Colonic mucosa (tissue), 4 donors: ENCODE results near the gene CSNK2B. TPM values are rescaled to one million over a fixed set of nuclear protein-coding genes. Genes with fewer than 3 reads are reported as not detected.

Experiments used
- DNase-seq: peaks from one replicate; pipeline ENCODE4 v3.0.0-alpha.2; 2020
- H3K27ac ChIP-seq: fragments of 200-600 bp; one replicate; pipeline ENCODE4 v1.8.0; 2021
- H3K27me3 ChIP-seq: fragments of 200-600 bp; one replicate; pipeline ENCODE4 v1.8.0; 2021
- H3K36me3 ChIP-seq: fragments of 200-600 bp; one replicate; pipeline ENCODE4 v1.8.0; 2021
- H3K4me1 ChIP-seq: fragments of 200-600 bp; one replicate; pipeline ENCODE4 v1.8.0; 2021; ENCODE audit warnings: mild to moderate bottlenecking
- H3K4me3 ChIP-seq: fragments of 200-600 bp; one replicate; pipeline ENCODE4 v1.8.0; 2021
- H3K9ac ChIP-seq, 2 donors: one replicate each; pipeline ENCODE4 v1.7.0; 2013; ENCODE audit warnings: control low read depth in 2 of 2, low read depth in 2 of 2, low read length in 2 of 2
- H3K9me3 ChIP-seq: fragments of 200-600 bp; one replicate; pipeline ENCODE4 v1.8.0; 2021
- CTCF ChIP-seq: fragments of 200-600 bp; IDR thresholded peaks from one replicate; pipeline ENCODE4 v1.8.0; 2022; ENCODE audit warnings: antibody characterized with exemption, mild to moderate bottlenecking
- intact Hi-C: fragments of 100-400 bp; cut with DNase I; formaldehyde crosslinking; loops from one replicate; pipeline ENCODE4 v1.14.1; 2022
- total RNA-seq, 2 donors: library from RNA; stranded (reverse); fragmentation: NEBNext Ultra II Directional in 1 of 2; extraction: Animal tissue kit (Norgen Biotek cat#: 25700) in 1 of 2; gene quantifications; one replicate each; pipeline ENCODE4 v1.2.1, GENCODE V29; 2021
- donor health status: healthy.
- donor health status: DM: no; HTN: no; CAD: no.
- donor health status: DM: no; HTN: no; CAD: no.

The CSNK2B gene
- total RNA-seq, 2 donors from 2014 or later, result 140 to 152 TPM

DNA sequence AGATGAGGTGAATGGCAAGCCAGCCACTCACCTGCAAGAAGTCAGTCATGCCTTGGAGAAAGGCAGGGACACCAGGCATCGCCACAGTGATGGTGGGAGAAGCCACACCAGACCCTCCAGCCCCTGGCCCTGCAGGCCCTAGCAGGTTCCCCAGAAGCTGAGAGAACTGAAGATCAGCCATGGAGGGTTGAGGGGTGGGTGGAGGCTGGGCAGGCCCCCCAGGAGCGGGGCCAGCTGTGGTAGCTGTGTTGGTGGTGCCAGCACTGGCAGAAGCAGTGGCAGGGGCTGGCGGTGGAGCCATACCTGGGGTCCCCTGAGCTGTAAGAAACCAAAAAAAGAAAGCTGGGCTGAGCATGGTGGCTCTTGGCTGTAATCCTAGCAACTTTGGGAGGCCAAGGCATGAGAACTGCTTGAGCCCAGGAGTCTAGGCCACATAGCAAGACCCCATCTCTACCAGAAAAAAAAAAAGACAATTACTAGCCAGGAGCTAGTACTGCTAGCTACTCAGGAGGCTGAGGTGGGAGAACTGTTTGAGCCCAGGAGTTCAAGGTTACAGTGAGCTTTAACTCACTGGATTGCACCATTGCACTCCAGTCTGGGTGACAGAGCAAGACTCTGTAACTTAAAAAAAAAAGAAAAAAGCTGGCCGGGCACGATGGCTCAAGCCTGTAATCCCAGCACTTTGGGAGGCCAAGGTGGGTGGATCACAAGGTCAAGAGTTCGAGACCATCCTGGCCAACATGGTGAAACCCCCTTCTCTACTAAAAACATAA lies 22.9 kb upstream of the CSNK2B start:
- DNase-seq, result no peak
- H3K9me3 ChIP-seq, result no peaks in the 10 kb centered on the region
- H3K27ac ChIP-seq, result no peak overlapping the region
- intact Hi-C loops, result no loop called here
- no peaks in the 10 kb centered on the region for H3K4me1 ChIP-seq
- H3K9ac ChIP-seq, result no peak overlapping the region
- no peak overlapping the region for H3K4me3 ChIP-seq
- no peaks in the 10 kb centered on the region for H3K27me3 ChIP-seq
- H3K36me3 ChIP-seq, result peaks cover 33% of the 10 kb centered on the region
- no peak for TF ChIP-seq CTCF

DNA sequence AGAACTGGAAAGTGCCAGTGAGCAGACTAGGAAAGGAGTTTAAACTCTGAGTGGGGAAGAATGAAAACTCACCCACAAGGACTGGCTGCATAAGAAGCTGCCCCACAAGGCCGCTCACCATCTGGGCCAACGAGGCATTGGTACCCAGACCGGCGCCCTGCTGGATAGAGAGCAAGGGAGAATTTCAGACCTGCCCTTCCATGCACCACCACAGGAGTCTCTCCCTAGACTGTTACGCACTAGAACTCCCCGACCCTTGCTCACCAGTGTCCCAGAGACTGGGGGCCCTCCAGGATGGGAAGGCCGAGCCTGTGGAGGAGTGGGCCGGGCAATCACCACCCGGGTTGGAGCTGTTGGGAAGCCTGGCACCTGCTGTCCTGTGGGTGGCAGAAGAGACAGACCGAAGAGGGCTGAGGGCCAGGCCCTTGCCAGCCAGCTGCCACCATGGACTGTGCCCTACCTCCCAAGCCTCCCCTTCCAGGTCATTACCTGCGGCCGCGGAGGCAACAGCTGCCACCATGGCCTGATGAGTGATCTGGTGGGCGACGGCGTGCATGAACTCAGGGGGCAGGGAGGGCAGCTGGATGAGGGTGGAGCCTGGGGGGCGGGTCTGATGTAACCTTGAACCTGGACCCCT lies 21.9 kb upstream of the CSNK2B start:
- no peak overlapping the region for H3K9ac ChIP-seq
- intact Hi-C loops, result no loop called here

GRCh38 chr6:31645325-31645724 lies 20.6 kb upstream of the CSNK2B start:
- H3K27me3 ChIP-seq, result no peaks in the 10 kb centered on the region
- H3K36me3 ChIP-seq, result peaks cover 48% of the 10 kb centered on the region
- no peak for DNase-seq
- H3K4me3 ChIP-seq, result no peak overlapping the region
- H3K27ac ChIP-seq, result no peak overlapping the region
- intact Hi-C loops, result no loop called here
- no peaks in the 10 kb centered on the region for H3K9me3 ChIP-seq
- no peak for TF ChIP-seq CTCF
- no peaks in the 10 kb centered on the region for H3K4me1 ChIP-seq
- H3K9ac ChIP-seq, result no peak overlapping the region

More for the DNA sequence above, 21.9 kb upstream of the CSNK2B start:
- Histone ChIP-seq H3K27ac (no peak overlapping the region), H3K36me3 (peaks cover 43% of the 10 kb centered on the region), H3K4me3 (no peak overlapping the region), H3K4me1 (no peaks in the 10 kb centered on the region), H3K27me3 (no peaks in the 10 kb centered on the region), H3K9me3 (no peaks in the 10 kb centered on the region)
- TF ChIP-seq CTCF, result no peak
- no peak for DNase-seq

GRCh38 chr6:31651602-31652191 lies 14.2 kb upstream of the CSNK2B start:
- Histone ChIP-seq H3K27ac (peak overlapping the region; percentile 96), H3K9ac (peak overlapping the region; percentile 82 to 98), H3K36me3 (peaks cover 22% of the 10 kb centered on the region), H3K4me1 (peaks cover 18% of the 10 kb centered on the region), H3K27me3 (no peaks in the 10 kb centered on the region), H3K9me3 (no peaks in the 10 kb centered on the region), H3K4me3 (peak overlapping the region; percentile 59)
- intact Hi-C loops, result no loop called here
- peak; percentile 78 for DNase-seq
- TF ChIP-seq CTCF, result no peak

GRCh38 chr6:31652925-31653724 lies 12.8 kb upstream of the CSNK2B start:
- Histone ChIP-seq H3K27me3 (no peaks in the 10 kb centered on the region), H3K9me3 (no peaks in the 10 kb centered on the region), H3K27ac (peak overlapping the region; percentile 96), H3K4me3 (peak overlapping the region; percentile 59), H3K9ac (peak overlapping the region; percentile 82 to 98), H3K36me3 (peaks cover 13% of the 10 kb centered on the region), H3K4me1 (peaks cover 18% of the 10 kb centered on the region)
- intact Hi-C loops, result no loop called here
- TF ChIP-seq CTCF, result no peak
- peak; percentile 92 for DNase-seq
